Glutamatergic neuron (in vitro differentiated cells): ENCODE results near the gene RAMP2. TPM values are rescaled to one million over a fixed set of nuclear protein-coding genes. Genes with fewer than 3 reads are reported as not detected.

Source experiments
- DNase-seq: peaks from one replicate; pipeline ENCODE4 v3.0.0; 2022
- H3K27ac Mint-ChIP-seq: one replicate; pipeline ENCODE4 v1.8.0; 2020; ENCODE audit warnings: mild to moderate bottlenecking, mixed read lengths, inconsistent platforms; ENCODE audit not compliant: unreplicated experiment
- H3K27me3 Mint-ChIP-seq: one replicate; pipeline ENCODE4 v1.8.0; 2020; ENCODE audit warnings: mild to moderate bottlenecking, moderate library complexity, mixed read lengths, inconsistent platforms; ENCODE audit not compliant: unreplicated experiment
- H3K36me3 Mint-ChIP-seq: one replicate; pipeline ENCODE4 v1.8.0; 2020; ENCODE audit warnings: mild to moderate bottlenecking, mixed read lengths, inconsistent platforms; ENCODE audit not compliant: unreplicated experiment
- H3K4me1 Mint-ChIP-seq: one replicate; pipeline ENCODE4 v1.8.0; 2020; ENCODE audit warnings: mild to moderate bottlenecking, low read depth, mixed read lengths, inconsistent platforms; ENCODE audit not compliant: unreplicated experiment
- H3K4me3 Mint-ChIP-seq: one replicate; pipeline ENCODE4 v1.8.0; 2020; ENCODE audit warnings: mild to moderate bottlenecking, mixed read lengths, inconsistent platforms; ENCODE audit not compliant: unreplicated experiment
- H3K9me3 Mint-ChIP-seq: one replicate; pipeline ENCODE4 v1.8.0; 2020; ENCODE audit warnings: mild to moderate bottlenecking, moderate library complexity, mixed read lengths, inconsistent platforms; ENCODE audit not compliant: unreplicated experiment
- CTCF ChIP-seq: fragments of 200-600 bp; sonication (generic); IDR thresholded peaks from one replicate; pipeline ENCODE4 v1.5.0; 2021; ENCODE audit not compliant: partially characterized antibody, unreplicated experiment
- total RNA-seq: library from RNA; stranded (reverse); fragmentation: NEBNext Ultra II Directional; extraction: Animal tissue kit (Norgen Biotek cat#: 25700); gene quantifications from one replicate; pipeline ENCODE4 v1.2.1, GENCODE V29; 2021; ENCODE audit not compliant: unreplicated experiment

The RAMP2 gene
- total RNA-seq, 1 donor from 2014 or later: 4.6 TPM

GRCh38 chr17:42779304-42779935 lies 18.4 kb downstream of the RAMP2 start:
- H3K4me1 Mint-ChIP-seq: no peaks in the 10 kb centered on the region
- peaks cover 4% of the 10 kb centered on the region for H3K9me3 Mint-ChIP-seq
- no peak for TF ChIP-seq CTCF
- H3K4me3 Mint-ChIP-seq: peak overlapping the region; percentile 77
- H3K27me3 Mint-ChIP-seq: peaks cover 9% of the 10 kb centered on the region
- H3K27ac Mint-ChIP-seq: peak overlapping the region; percentile 50
- no peaks in the 10 kb centered on the region for H3K36me3 Mint-ChIP-seq
- DNase-seq: no peak

GRCh38 chr17:42779936-42780850 lies 19.2 kb downstream of the RAMP2 start, which contains the start of gene WNK4:
Gene WNK4 (plus strand): TSS chr17:42780610. CDS start chr17:42780699, 89 bp downstream.
- no peaks in the 10 kb centered on the region for H3K36me3 Mint-ChIP-seq
- H3K27ac Mint-ChIP-seq: peak within 1 kb of the TSS; percentile 50
- H3K27me3 Mint-ChIP-seq: peaks cover 9% of the 10 kb centered on the region
- peak; percentile 67 for DNase-seq
- H3K9me3 Mint-ChIP-seq: peaks cover 4% of the 10 kb centered on the region
- H3K4me1 Mint-ChIP-seq: no peaks in the 10 kb centered on the region
- TF ChIP-seq CTCF: no peak
- peak within 1 kb of the TSS; percentile 77 for H3K4me3 Mint-ChIP-seq

- H3K27ac Mint-ChIP-seq: no peak overlapping the region
- peaks cover 5% of the 10 kb centered on the region for H3K36me3 Mint-ChIP-seq
- H3K27me3 Mint-ChIP-seq: peaks cover 13% of the 10 kb centered on the region
- peak overlapping the region; percentile 77 for H3K4me3 Mint-ChIP-seq
- no peak for TF ChIP-seq CTCF
- H3K4me1 Mint-ChIP-seq: no peaks in the 10 kb centered on the region
- DNase-seq: no peak
- H3K9me3 Mint-ChIP-seq: peaks cover 8% of the 10 kb centered on the region
These were observed 20.0 kb downstream of the RAMP2 start for GRCh38 chr17:42780851-42781638.

- peaks cover 5% of the 10 kb centered on the region for H3K36me3 Mint-ChIP-seq
- H3K27me3 Mint-ChIP-seq: peaks cover 16% of the 10 kb centered on the region
- peak overlapping the region; percentile 77 for H3K4me3 Mint-ChIP-seq
- no peaks in the 10 kb centered on the region for H3K4me1 Mint-ChIP-seq
- no peak for DNase-seq
- no peak overlapping the region for H3K27ac Mint-ChIP-seq
- H3K9me3 Mint-ChIP-seq: peaks cover 8% of the 10 kb centered on the region
- no peak for TF ChIP-seq CTCF
These were observed 20.7 kb downstream of the RAMP2 start for GRCh38 chr17:42781639-42782165.
